SK-N-MC (cell line): Measurements from ENCODE around the gene SEPTIN5.
"Not testable (repeated sequence)": the region's sequence is repeated elsewhere in the genome, so short reads cannot be mapped to it uniquely, and the experiment has no call there.

Experiments used
- DNase-seq: peaks from one replicate; pipeline ENCODE4 v3.0.0-alpha.2; 2011; ENCODE audit warnings: low read depth, low spot score
- H3K27ac ChIP-seq: fragments of 200-600 bp; sonication (generic); 2 replicates; pipeline ENCODE4 v1.5.1; 2016; ENCODE audit warnings: mixed run types
- H3K36me3 ChIP-seq: fragments of 200-600 bp; sonication (generic); 2 replicates; pipeline ENCODE4 v1.6.1; 2017; ENCODE audit warnings: antibody characterized with exemption, low read length, mixed read lengths; ENCODE audit not compliant: insufficient read depth
- H3K4me3 ChIP-seq: fragments of 200-600 bp; sonication (generic); 2 replicates; pipeline ENCODE4 v1.5.1; 2016
- H3K9ac ChIP-seq: fragments of 200-600 bp; sonication (generic); 2 replicates; pipeline ENCODE4 v1.8.0; 2017; ENCODE audit warnings: mixed run types, mixed read lengths; ENCODE audit not compliant: insufficient read length
- H3K9me3 ChIP-seq: fragments of 200-600 bp; sonication (generic); 2 replicates; pipeline ENCODE4 v1.6.1; 2017; ENCODE audit warnings: low read depth, mild to moderate bottlenecking, antibody characterized with exemption, low read length, moderate library complexity, mixed read lengths
- EZH2 ChIP-seq: fragments of 200-600 bp; sonication (generic); IDR thresholded peaks from one replicate; pipeline ENCODE4 v1.6.1; 2017; ENCODE audit warnings: antibody characterized with exemption
- FOXP2 ChIP-seq: optimal IDR thresholded peaks from 2 replicates; pipeline ENCODE3; 2011; ENCODE audit warnings: mild to moderate bottlenecking, moderate library complexity; ENCODE audit not compliant: insufficient read depth; ENCODE audit errors: extremely low read length, control extremely low read depth
- POLR2AphosphoS5 ChIP-seq: IDR thresholded peaks from 2 replicates; pipeline ENCODE4 v1.6.1; 2012; ENCODE audit warnings: mild to moderate bottlenecking, low read depth, low read length, borderline replicate concordance

The SEPTIN5 gene

GRCh38 chr22:19723983-19724827 lies 9.9 kb downstream of the SEPTIN5 start:
- H3K36me3 ChIP-seq: peaks cover 33% of the 10 kb centered on the region
- no peak overlapping the region for H3K4me3 ChIP-seq
- no peak for DNase-seq
- TF ChIP-seq EZH2 (no peak), FOXP2 (no peak), POLR2AphosphoS5 (no peak)
- H3K9me3 ChIP-seq: no peaks in the 10 kb centered on the region
- no peak overlapping the region for H3K9ac ChIP-seq
- H3K27ac ChIP-seq: no peak overlapping the region

- no peak for DNase-seq
- TF ChIP-seq EZH2 (no peak), POLR2AphosphoS5 (peak; percentile 13; the same call in 1 of the 2 replicates), FOXP2 (no peak)
- Histone ChIP-seq H3K9ac (no peak overlapping the region), H3K4me3 (no peak overlapping the region), H3K27ac (no peak overlapping the region), H3K9me3 (no peaks in the 10 kb centered on the region), H3K36me3 (peaks cover 26% of the 10 kb centered on the region)
Observed at GRCh38 chr22:19724927-19725661, 10.8 kb downstream of the SEPTIN5 start.

DNA sequence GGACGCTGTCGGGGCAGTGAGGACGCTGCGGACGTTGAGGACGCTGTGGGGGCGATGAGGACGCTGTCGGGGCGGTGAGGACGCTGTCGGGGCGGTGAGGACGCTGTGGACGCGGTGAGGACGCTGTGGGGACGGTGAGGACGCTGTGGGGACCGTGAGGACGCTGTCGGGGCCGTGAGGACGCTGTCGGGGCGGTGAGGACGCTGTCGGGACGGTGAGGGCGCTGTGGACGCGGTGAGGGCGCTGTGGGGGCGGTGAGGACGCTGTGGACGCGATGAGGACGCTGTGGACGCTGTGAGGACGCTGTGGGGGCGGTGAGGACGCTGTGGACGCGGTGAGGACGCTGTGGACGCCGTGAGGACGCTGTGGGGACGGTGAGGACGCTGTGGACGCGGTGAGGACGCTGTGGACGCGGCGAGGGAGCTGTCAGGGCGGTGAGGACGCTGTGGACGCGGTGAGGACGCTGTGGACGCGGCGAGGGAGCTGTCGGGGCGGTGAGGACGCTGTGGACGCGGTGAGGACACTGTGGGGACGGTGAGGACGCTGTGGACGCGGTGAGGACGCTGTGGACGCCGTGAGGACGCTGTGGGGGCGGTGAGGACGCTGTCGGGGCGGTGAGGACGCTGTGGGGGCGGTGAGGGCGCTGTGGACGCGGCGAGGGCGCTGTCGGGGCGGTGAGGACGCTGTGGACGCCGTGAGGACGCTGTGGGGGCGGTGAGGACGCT lies 11.9 kb downstream of the SEPTIN5 start:
- H3K36me3 ChIP-seq: peaks cover 14% of the 10 kb centered on the region; the same call in 1 of the 2 replicates
- not testable (repeated sequence) for H3K9ac ChIP-seq, H3K9me3 ChIP-seq, H3K4me3 ChIP-seq, H3K27ac ChIP-seq, DNase-seq

GRCh38 chr22:19727310-19728150 lies 13.2 kb downstream of the SEPTIN5 start:
- no peak for DNase-seq
- no peak for TF ChIP-seq EZH2
- TF ChIP-seq FOXP2: no peak
- TF ChIP-seq POLR2AphosphoS5: no peak
- no peak overlapping the region for H3K27ac ChIP-seq
- H3K9ac ChIP-seq: no peak overlapping the region
- no peaks in the 10 kb centered on the region for H3K9me3 ChIP-seq
- H3K36me3 ChIP-seq: peaks cover 2% of the 10 kb centered on the region; the same call in 1 of the 2 replicates
- H3K4me3 ChIP-seq: no peak overlapping the region

DNA sequence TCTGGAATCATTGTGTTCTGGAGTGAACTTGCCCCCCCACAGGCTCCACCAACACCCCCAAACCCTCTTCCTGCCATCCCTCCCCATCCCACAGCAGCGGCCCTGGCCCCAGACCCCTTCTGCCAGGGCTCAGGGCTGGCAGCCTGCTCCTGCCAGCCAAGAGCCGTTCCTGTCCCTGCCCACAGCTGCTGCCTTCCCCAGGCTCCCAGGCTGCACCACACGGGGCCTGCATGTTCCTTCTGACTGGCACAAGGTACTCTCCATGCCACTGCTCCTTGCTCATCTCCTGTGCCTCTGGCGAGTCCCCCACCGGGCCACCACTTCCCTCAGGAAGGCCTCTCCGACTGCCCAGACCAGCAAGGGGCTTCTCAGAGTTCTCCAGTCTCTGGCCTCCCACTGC lies 14.0 kb downstream of the SEPTIN5 start:
- H3K36me3 ChIP-seq: no peaks in the 10 kb centered on the region; the same call in 1 of the 2 replicates
- DNase-seq: no peak
- H3K27ac ChIP-seq: no peak overlapping the region
- no peaks in the 10 kb centered on the region for H3K9me3 ChIP-seq
- no peak for TF ChIP-seq EZH2
- TF ChIP-seq FOXP2: no peak
- no peak for TF ChIP-seq POLR2AphosphoS5
- no peak overlapping the region for H3K4me3 ChIP-seq
- H3K9ac ChIP-seq: no peak overlapping the region

- TF ChIP-seq POLR2AphosphoS5 (no peak), FOXP2 (no peak), EZH2 (no peak)
Observed at GRCh38 chr22:19728836-19729235, 14.5 kb downstream of the SEPTIN5 start.

GRCh38 chr22:19729507-19729906 lies 15.2 kb downstream of the SEPTIN5 start:
- no peak for DNase-seq

More at GRCh38 chr22:19728836-19729235, 14.5 kb downstream of the SEPTIN5 start:
- Histone ChIP-seq H3K9me3 (no peaks in the 10 kb centered on the region), H3K4me3 (no peak overlapping the region), H3K27ac (no peak overlapping the region), H3K9ac (no peak overlapping the region), H3K36me3 (no peaks in the 10 kb centered on the region)
- DNase-seq: no peak

GRCh38 chr22:19730198-19730597 lies 15.9 kb downstream of the SEPTIN5 start:
- no peak for DNase-seq
- Histone ChIP-seq H3K27ac (no peak overlapping the region), H3K4me3 (no peak overlapping the region), H3K9ac (no peak overlapping the region), H3K36me3 (no peaks in the 10 kb centered on the region), H3K9me3 (no peaks in the 10 kb centered on the region)
- TF ChIP-seq FOXP2: no peak

More at GRCh38 chr22:19729507-19729906, 15.2 kb downstream of the SEPTIN5 start:
- no peak overlapping the region for H3K27ac ChIP-seq
- no peak overlapping the region for H3K9ac ChIP-seq
- TF ChIP-seq EZH2 (no peak), FOXP2 (no peak), POLR2AphosphoS5 (no peak)
- no peaks in the 10 kb centered on the region for H3K36me3 ChIP-seq
- H3K9me3 ChIP-seq: no peaks in the 10 kb centered on the region
- H3K4me3 ChIP-seq: no peak overlapping the region
